Sciatic nerve (tissue), 2 donors: ENCODE measurements around the gene R3HDM4. TPM values are rescaled to one million over a fixed set of nuclear protein-coding genes. Genes with fewer than 3 reads are reported as not detected.
"Not testable (repeated sequence)": the region's sequence is repeated elsewhere in the genome, so short reads cannot be mapped to it uniquely, and the experiment has no call there.

Experiments used
- ATAC-seq: fragments of 200-7000 bp; cut with Tn5 transposase; one replicate; pipeline ENCODE4 v1.9.1; 2020; ENCODE audit warnings: mild to moderate bottlenecking, moderate library complexity
- DNase-seq: peaks from one replicate; pipeline ENCODE4 v3.0.0-alpha.2; 2020; ENCODE audit warnings: low spot score
- intact Hi-C: fragments of 100-400 bp; cut with DNase I; formaldehyde crosslinking; loops from one replicate; pipeline ENCODE4 v1.14.2; 2022
- total RNA-seq: library from RNA; stranded (reverse); fragmentation: NEBNext Ultra II Directional; extraction: Animal tissue kit (Norgen Biotek cat#: 25700); gene quantifications from one replicate; pipeline ENCODE4 v1.2.1, GENCODE V29; 2021
- donor health status: DM: no; HTN: no; CAD: no.
- donor health status: DM: no; HTN: no; CAD: no.

The R3HDM4 gene
- total RNA-seq, 1 donor from 2014 or later = 48.9 TPM

DNA sequence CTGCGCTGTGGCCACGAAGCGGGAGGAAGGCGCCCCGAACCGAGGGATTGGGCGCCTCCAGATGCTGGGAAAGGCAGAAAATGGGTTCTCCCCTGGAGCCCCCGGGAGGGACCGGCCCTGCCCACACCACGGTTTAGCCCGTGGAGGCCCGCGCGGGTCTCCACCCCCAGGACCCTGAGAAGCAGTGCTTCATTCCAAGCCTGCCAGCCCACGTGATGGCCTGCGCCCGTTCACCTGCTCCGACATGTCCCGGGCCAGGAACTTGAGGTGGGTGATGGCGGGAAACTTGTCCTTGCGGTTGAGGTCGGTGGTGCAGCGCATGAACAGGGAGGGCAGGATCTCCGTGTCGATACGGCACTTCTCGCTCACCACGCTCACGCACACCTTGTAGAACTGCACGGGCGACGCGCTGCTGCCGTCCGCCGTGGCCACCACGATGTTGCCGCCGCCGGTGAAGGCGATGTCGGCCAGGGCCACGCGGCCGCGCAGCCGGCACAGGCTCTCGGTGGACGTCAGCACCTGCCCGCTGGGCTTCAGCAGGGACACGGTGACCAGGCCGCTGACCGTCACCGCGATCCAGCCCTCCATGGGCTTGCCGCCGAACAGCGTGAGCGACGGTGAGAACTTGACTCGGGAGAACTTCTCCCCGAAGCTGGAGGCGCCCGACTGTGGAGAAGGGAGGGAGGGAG lies 27.3 kb downstream of the R3HDM4 start:
- intact Hi-C loops = no loop called here
- DNase-seq (no peak), ATAC-seq (no peak)

DNA sequence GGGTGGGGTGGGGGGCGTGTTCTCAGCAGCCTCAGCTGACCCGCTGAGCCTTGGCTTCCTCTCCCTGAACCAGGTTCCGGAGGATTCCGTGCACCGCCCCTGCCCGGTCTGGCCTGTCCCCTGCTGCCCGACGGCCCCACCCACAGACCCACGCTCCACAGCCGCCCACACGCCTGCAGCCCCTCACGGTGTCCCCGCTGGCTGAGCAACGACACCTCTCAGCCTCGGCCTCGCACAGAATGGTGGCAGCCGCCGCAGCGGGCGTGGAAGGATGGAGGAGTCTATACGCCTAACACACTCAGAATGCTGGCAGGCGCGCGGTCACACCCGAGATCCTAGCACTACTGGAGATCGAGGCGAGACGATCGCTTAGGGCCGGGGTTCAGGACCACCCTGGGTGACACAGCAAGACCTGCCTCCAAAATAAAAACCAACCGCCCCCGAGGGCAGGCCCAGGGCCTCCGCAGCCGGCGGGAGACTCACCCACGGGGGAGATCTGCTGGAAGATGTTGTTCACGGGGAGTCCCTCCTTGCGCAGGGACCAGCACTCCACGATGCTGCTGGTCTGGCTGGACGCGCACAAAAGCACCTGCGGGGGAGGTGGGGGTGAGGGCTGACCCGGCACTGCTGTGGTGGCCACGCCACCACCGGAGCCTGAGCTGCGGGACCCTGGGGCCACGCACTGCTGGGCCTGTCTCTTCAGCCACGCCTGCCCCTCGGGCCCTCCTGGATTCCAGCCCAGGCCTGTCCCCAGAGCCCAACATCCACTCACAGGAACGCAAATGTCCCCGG lies 28.4 kb downstream of the R3HDM4 start:
- DNase-seq (no peak), ATAC-seq (no peak)
- intact Hi-C loops = no loop called here

DNA sequence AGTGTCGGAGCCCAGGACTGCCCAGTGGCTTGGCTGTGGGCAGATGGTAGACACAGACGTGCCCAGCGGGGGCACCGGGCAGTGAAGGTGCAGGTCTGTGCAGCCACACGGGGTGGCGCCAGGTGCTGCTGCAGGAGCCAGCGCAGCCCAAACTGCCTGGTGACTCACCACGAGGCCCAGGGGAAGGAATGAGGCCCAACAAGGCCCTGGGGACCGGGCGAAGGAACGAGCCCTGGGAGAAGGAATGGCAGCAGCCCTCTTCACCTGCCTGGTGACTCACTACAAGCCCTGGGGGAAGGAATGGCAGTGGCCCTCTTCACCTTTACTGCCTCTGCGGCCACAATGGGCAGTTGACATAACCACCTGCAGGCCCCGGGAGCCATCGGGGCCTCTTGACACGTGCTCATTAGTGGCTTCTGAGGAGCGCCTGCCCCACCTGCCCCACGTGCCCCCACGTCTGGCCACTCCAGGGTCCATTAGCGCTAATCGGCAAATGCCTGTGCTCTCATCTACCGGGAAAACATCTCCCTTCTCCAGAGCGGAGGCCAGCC lies 29.3 kb downstream of the R3HDM4 start:
- no peak for DNase-seq
- ATAC-seq = no peak
- intact Hi-C loops = no loop called here

DNA sequence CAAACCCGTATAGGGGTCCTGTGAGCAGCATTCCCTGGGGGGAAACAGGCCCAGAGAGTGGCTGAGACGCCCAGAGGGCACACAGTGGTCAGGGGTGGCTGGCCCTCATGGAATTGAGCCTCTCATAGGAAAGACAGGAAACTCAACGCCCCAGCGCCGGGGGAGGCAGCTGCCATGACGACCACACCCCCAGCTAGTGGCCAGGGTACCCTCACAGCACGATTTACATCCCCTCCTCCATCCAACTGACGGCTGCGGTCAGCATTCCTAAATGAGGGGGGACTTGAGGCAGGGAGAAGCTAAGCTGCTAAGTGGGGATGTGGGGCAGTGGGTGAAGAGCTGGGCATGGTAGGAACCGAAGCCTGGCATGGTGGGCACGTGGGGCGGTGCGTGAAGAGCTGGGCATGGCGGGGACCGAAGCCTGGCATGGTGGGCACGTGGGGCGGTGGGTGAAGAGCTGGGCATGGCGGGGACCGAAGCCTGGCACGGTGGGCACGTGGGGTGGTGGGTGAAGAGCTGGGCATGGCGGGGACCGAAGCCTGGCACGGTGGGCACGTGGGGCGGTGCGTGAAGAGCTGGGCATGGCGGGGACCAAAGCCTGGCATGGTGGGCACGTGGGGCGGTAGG lies 30.0 kb downstream of the R3HDM4 start:
- intact Hi-C loops = no loop called here
- ATAC-seq = no peak
- no peak for DNase-seq

DNA sequence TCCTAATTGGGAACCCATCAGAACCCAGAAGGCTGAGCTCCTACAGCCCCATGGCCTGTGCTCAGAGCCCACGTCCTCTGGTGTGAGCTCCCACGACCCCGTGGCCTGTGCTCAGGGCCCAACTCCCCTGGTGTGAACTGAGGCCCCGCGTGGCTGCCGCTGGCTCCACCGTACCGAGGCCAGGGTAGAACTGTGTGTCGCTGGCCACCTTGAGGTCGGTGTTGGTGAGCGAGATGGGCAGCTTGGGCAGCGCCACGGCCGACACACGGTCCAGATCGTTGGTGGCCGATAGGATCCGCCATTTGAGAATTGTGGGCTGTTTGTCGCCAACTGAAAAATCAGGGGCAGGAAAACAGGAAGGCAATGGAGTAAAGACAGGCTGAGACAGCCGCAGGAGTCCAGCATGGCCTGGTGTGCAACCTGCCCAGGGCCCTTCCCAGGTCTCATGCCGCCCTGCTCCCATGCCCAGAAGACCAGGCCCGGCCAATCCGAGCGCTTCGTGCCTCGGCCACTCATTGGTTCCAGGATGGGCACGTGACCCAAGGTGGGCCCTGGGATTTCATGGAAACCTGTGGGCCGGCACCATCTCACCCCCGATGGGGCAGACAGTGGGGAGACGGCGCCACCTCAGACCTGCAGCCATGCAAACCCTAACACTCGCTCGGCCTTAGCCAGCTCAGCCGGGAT lies 31.5 kb downstream of the R3HDM4 start:
- ATAC-seq (peak; percentile 9), DNase-seq (no peak)
- intact Hi-C loops = no loop called here

DNA sequence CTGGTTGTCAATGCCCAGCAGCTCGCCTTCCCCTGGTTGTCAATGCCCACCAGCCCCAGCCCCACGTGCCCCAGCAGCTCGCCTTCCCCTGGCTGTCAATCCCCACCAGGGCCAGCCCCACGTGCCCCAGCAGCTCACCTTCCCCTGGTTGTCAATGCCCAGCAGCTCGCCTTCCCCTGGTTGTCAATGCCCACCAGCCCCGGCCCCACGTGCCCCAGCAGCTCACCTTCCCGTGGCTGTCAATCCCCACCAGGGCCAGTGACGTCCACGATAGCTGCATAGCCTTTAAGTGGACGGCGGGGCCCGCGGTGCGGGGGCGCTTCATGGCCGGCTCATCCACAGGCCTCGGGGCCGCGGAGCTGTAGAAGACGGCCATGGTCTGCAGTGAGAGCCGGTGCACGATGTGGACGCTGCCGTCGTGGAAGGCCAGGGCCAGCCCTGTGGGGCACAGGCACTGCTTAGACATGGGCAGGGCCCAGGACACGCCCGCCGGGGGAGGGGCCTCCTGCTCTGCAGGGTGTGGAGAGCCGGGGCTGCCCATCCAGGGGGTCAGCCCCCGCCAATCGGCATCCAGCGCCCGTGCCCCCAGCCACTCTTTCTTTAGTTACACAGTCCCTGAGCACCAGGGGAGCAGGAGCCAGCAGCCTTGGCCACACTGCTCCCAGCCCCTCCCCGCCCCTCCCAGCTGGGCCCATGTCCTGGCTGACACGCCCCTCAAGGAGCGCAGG lies 33.1 kb downstream of the R3HDM4 start:
- no peak for DNase-seq
- ATAC-seq = no peak
- intact Hi-C loops = no loop called here

DNA sequence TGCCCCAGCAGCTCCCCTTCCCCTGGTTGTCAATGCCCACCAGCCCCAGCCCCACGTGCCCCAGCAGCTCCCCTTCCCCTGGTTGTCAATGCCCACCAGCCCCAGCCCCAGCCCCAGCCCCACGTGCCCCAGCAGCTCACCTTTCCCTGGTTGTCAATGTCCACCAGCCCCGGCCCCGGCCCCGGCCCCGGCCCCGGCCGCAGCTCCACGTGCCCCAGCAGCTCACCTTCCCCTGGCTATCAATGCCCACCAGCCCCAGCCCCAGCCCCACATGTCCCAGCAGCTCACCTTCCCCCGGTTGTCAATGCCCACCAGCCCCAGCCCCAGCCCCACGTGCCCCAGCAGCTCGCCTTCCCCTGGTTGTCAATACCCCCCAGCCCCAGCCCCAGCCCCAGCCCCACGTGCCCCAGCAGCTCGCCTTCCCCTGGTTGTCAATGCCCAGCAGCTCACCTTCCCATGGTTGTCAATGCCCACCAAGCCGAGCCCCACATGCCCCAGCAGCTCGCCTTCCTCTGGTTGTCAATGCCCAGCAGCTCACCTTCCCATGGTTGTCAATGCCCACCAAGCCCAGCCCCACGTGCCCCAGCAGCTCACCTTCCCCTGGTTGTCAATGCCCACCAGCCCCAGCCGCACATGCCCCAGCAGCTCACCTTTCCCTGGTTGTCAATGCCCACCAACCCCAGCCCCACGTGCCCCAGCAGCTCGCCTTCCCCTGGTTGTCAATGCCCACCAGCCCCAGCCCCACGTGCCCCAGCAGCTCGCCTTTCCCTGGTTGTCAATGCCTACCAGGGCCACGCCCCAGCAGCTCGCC lies 34.1 kb downstream of the R3HDM4 start:
- ATAC-seq, intact Hi-C loops, DNase-seq: not testable (repeated sequence)

DNA sequence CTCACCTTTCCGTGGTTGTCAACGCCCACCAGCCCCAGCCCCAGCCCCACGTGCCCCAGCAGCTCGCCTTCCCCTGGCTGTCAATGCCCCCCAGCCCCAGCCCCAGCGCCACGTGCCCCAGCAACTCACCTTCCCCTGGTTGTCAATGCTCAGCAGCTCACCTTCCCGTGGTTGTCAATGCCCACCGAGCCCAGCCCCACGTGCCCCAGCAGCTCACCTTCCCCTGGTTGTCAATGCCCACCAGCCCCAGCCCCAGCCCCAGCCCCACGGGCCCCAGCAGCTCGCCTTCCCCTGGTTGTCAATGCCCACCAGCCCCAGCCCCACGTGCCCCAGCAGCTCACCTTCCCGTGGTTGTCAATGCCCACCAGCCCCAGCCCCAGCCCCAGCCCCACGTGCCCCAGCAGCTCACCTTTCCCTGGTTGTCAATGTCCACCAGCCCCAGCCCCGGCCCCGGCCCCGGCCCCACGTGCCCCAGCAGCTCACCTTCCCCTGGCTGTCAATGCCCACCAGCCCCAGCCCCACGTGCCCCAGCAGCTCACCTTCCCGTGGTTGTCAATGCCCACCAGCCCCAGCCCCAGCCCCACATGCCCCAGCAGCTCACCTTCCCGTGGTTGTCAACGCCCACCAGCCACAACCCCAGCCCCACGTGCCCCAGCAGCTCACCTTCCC lies 34.9 kb downstream of the R3HDM4 start:
- ATAC-seq, intact Hi-C loops, DNase-seq: not testable (repeated sequence)

DNA sequence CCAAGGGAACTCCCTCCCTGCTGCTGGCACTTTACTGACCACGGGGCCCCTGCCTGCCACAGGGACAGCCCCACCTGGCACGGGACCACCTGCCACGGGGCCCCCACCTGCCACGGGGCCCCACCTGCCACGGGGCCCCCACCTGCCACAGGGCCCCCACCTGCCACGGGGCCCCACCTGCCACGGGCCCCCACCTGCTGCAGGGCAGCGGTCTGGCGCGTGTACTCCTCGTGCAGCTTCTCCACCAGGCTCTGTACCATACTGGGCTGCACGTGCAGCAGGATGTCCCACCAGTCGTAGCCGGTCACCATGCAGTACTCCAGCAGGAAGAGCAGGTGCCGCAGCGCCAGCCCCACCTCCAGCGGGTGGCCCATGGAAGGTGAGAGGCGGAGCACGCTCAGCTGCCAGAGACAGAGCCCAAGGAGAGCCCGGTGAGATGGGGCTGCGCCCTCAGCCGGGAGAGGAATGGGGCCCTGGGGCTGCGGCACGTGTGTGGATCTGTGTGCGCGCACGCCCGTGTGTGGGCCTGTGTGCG lies 36.2 kb downstream of the R3HDM4 start:
- intact Hi-C loops = no loop called here
- no peak for ATAC-seq
- no peak for DNase-seq

DNA sequence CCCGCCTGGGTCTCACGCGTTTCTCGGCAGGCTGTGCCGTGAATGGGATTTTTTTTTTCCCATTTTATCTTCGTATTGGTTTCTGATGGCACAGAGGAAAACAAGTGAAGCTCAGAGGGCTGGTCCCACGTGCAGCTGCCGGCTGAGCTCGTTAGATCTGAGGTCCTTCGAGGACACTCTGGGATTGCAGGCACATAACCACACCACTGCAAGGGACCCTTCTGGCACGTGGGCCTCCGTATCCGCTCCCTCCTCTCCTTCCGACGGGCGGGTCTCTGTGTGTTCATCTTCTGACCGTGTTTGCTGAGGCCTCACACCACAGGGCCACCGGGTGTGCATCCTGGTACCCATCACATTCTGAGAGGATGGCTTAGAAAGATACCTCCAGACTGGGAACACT lies 36.9 kb downstream of the R3HDM4 start:
- ATAC-seq = no peak
- intact Hi-C loops = no loop called here
- DNase-seq = no peak

DNA sequence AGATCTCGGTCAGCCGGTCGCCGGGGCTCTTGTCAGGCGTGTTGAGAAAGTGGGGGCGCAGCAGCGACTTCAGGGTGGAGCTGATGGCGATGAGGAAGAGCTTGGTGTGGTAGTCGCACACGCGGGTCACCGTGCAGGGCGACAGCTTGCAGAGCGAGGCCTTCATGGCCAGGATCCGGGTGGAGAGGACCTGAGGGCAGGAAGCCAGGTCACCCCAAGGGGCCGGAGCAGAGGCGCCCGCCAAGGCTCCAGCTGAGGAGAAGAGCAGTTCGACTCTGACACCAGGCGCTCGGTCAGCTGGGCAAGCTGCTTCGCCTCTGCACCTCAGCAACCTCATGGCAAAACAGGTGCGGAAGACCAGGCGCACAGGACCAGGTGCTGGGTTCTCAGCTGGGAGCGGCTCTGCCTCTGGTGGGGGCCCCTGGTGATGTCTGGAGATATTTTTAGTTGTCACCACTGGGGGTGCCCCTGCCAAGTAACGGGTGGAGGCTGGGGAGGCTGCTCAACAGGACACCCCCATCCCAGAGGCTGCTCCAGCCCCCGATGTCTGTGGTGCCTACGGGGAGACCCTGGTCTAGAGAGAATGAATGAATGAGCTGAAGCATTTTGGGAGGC lies 37.6 kb downstream of the R3HDM4 start:
- intact Hi-C loops = no loop called here
- no peak for ATAC-seq
- peak; percentile 61 for DNase-seq

DNA sequence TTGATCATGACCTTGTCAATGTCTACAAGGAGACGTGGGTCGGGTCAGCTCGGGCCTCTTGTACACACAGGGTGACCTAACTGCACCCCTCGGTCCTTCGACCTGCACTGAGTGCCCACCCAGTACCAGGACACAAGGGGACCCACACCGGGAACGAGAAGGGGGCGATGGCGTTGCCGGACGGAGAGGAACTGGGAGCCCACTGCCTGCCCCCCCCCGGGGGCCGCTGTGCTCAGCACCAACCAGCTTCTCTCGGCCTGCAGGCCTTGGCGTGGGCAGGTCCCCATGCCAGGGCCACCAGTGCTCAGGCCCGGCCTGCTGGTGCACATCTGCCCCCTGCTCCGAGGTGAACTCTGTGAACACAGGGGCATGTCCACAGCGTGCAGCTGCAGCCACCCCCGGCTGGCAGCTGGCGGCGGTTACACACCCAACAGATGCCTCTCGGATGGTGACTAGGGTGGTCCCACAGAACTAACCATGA lies 39.4 kb downstream of the R3HDM4 start:
- intact Hi-C loops = no loop called here
- no peak for DNase-seq
- no peak for ATAC-seq

DNA sequence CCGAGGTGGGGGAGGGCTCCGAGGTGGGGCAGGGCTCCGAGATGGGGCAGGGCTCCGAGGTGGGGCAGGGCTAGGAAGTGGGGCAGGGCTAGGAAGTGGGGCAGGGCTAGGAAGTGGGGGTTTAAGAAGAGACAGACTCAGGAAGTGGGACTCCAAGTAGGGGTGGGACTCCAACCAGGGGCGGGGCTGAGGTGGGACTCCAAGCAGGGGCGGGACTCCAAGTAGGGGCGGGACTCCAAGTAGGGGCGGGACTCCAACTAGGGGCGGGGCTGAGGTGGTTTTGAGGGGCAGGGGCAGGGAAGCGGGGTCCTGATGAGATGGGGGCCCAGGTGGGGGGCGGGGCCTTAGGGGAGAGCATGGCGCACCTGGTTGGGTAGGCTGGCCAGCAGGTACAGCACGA lies 39.9 kb downstream of the R3HDM4 start:
- intact Hi-C loops = no loop called here
- DNase-seq (no peak), ATAC-seq (no peak)

DNA sequence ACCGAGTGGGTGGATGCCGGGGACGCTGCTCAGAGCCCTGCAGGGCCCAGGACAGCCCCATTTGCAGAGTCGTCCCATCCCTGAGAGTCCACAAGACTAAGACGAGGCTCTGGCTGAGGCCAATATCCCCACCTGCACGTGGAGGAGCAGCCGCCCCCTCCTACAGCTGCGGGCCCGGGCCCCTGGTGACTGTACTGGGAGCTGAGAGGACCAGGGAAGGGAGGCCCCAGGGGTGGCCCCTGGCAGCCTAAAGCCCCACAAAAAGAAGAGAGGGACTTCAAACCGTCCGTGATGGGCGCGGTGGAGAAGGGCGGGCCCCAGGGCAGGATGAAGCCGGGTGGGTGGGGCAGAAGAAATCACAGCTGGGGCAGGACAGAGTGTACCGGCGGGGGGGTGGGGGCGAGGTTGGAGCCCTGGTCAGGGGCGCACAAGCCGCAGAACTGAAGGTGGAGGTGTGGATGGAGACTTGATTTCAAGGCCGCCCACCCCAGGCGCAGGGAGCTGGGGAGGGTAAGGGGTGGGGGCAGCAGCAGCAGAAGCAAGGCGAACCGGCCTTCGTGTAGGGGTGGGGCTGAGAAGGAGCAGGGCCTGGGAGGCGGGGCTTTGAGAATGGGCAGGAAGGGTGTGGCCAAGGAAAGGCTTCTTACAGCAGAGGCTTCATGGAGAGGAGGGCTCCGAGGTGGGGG lies 40.6 kb downstream of the R3HDM4 start:
- intact Hi-C loops = no loop called here
- ATAC-seq = peak; percentile 1
- peak; percentile 79 for DNase-seq

DNA sequence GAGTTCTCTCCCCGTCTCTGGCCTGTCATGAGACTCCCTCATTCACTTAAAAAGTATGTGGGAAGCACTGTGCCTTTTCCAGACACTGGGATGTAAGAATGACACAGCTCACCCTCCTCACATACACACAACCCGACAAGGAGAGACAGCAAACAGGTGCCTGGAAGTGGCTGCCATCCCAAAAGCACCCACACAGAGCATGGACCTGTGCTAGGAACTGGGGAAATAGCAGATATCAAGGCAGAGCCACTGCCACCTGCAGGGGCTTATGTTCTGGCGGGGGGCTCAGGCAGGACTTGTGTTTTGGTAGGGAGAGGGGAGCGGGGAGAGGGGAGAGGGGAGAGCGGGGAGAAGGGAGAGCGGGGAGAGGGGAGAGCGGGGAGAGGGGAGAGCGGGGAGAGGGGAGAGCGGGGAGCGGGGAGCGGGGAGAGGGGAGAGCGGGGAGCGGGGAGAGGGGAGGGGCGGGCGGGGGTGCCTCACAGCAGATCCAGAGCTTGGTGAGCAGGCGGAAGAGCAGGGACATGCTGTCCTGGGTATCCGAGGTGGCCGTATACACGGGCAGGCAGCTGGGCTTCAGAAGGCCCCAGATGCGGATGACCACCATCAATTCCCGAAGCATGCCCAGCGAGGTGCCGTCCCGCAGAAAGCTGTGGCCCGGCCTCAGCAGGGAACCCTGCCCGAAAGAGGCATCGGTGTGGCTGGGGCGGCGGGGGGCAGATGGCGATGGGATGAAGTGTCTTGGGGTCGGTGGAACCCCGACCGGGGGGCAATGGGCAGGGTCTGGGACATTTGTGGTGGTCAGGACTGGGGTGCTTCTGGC lies 41.4 kb downstream of the R3HDM4 start:
- no peak for ATAC-seq
- intact Hi-C loops = no loop called here
- DNase-seq = no peak
